Measurements from ENCODE around the gene GSDMA. TPM values are rescaled to one million over a fixed set of nuclear protein-coding genes. Genes with fewer than 3 reads are reported as not detected.

Gene GSDMA
- total RNA-seq, 1 donor from 2014 or later, result not detected

DNA sequence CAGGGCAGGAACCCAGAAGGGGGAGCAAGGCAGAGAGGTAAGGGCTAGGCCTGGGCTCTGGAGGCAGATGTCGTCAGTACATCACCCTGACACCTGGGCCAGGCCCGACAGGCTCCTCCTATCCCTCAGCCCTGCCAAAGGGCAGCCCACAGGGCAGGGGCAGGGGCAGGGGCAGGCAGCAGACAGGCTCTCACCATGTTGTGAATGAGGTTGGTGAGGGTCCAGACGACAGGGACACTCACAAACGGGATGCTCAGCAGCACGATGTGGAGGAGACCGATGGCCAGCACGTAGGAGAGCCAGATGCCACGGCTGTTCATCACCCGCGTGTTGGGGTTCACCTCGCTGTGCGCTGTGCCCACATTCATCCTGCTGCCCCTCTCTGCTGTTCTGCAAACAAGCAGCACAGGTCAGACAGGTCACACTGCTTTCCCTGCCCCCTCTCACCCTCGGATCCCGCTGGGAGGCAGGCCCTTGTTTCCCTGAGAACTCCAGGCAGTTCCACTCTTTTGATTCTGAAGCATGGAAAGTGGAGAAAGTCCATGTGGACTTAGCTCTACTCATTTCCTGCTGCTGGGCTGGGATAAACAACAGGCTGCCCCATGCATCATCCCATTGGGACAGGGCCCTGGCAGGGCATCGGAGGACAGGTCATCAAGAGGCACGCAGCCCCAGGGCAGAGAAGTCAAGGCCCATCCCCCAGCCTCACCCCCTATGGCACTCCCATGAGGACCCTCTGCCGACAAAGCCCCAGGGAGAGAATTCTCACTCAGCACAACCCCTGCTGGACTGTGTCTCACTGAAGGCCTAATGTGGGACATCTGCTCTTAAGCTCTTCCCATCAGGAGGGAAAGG is 38.7 kb upstream of the GSDMA start:
- Histone ChIP-seq H3K27ac (ENCODE audit: low read depth, low read length) (no peak overlapping the region), H3K36me3 (ENCODE audit: control insufficient read depth in 3 of 3, insufficient read depth in 3 of 3, low read length in 3 of 3) (peaks cover 27 to 39% (median 32%) of the 10 kb centered on the region in 3 donors), H3K4me1 (ENCODE audit: control insufficient read depth in 3 of 3, insufficient read depth in 3 of 3, low read length in 3 of 3) (peaks cover 32 to 48% (median 33%) of the 10 kb centered on the region in 3 donors), H3K4me3 (ENCODE audit: low read length in 3 of 3) (no peak overlapping the region), H3K9me3 (ENCODE audit: control insufficient read depth in 3 of 3, low read length in 3 of 3) (no peaks in the 10 kb centered on the region), H3K9ac (ENCODE audit: low read depth in 1 of 3, low read length in 3 of 3) (no peak overlapping the region), H3K27me3 (ENCODE audit: control insufficient read depth in 3 of 3, insufficient read depth in 3 of 3, low read length in 3 of 3) (no peaks in the 10 kb centered on the region)

DNA sequence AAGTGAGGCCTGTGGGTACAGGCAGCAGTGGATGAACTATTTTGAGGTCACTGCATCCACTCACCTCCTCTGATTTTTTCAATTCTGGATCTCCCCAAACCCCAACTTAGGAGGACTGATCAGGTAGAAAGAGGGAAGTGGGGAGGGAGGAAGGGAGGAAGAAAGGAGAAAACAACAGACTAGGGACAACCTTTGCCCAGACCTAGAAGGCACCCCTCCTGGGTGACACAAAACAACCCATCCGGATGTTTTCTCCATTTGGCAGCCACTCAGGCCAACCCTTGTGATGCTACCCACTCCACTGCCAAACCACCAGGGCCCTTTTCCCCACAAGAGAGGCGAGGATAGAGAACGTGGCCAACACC is 38.1 kb upstream of the GSDMA start:
- Histone ChIP-seq H3K9ac (ENCODE audit: low read depth in 1 of 3, low read length in 3 of 3) (peak overlapping the region in 1 of 3 donors; percentile 33), H3K4me1 (ENCODE audit: control insufficient read depth in 3 of 3, insufficient read depth in 3 of 3, low read length in 3 of 3) (peaks cover 38 to 54% (median 38%) of the 10 kb centered on the region in 3 donors), H3K36me3 (ENCODE audit: control insufficient read depth in 3 of 3, insufficient read depth in 3 of 3, low read length in 3 of 3) (peaks cover 24 to 36% (median 29%) of the 10 kb centered on the region in 3 donors), H3K27me3 (ENCODE audit: control insufficient read depth in 3 of 3, insufficient read depth in 3 of 3, low read length in 3 of 3) (no peaks in the 10 kb centered on the region), H3K9me3 (ENCODE audit: control insufficient read depth in 3 of 3, low read length in 3 of 3) (no peaks in the 10 kb centered on the region), H3K4me3 (ENCODE audit: low read length in 3 of 3) (no peak overlapping the region), H3K27ac (ENCODE audit: low read depth, low read length) (no peak overlapping the region)

DNA sequence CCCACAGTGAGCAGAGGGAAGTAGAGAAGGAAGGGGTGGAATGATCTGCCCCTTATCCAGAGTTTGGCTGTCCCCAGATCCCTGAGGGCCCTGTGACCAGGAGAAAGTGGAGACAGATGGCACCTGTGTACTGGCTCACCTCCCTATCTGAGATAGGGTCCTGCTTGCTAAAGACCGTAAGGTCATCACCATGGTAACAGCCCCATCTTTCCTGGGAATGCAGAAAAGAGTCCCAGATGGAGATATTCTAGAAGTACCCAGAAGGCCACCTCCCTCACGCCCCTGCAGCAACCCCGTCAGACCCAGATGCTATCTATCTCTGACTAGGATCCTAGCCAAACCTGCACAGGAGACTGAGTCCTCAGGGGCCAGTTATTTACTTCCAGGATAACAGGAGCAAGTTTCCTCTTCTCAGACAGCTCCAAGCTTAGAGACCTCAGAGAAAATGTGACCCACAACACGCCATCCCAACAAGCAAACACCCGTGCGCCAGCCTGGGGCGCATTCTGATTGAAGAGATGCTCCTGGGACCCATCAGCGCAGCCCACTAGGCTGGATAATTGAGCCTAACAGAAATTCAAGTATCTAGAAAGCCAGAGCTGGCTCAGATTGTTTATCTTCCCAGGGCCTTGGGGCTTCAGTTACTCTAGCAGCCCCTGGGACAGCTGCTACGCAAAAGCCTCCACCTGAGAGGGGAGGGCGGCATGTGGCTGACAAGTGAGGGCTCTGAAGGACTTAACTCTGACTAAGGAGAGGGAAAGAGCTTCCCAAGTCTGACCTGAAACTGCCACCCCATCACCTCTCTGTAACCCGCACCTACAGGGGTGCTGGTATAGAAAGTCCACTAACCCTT is 37.3 kb upstream of the GSDMA start:
- H3K36me3 ChIP-seq (ENCODE audit: control insufficient read depth in 3 of 3, insufficient read depth in 3 of 3, low read length in 3 of 3), result peaks cover 20 to 34% (median 29%) of the 10 kb centered on the region in 3 donors
- H3K9ac ChIP-seq (ENCODE audit: low read depth in 1 of 3, low read length in 3 of 3), result peak overlapping the region in 1 of 3 donors; percentile 87
- no peaks in the 10 kb centered on the region for H3K9me3 ChIP-seq (ENCODE audit: control insufficient read depth in 3 of 3, low read length in 3 of 3)
- H3K4me3 ChIP-seq (ENCODE audit: low read length in 3 of 3), result no peak overlapping the region
- H3K4me1 ChIP-seq (ENCODE audit: control insufficient read depth in 3 of 3, insufficient read depth in 3 of 3, low read length in 3 of 3), result peaks cover 41 to 57% (median 42%) of the 10 kb centered on the region in 3 donors
- no peak overlapping the region for H3K27ac ChIP-seq (ENCODE audit: low read depth, low read length)
- H3K27me3 ChIP-seq (ENCODE audit: control insufficient read depth in 3 of 3, insufficient read depth in 3 of 3, low read length in 3 of 3), result no peaks in the 10 kb centered on the region

DNA sequence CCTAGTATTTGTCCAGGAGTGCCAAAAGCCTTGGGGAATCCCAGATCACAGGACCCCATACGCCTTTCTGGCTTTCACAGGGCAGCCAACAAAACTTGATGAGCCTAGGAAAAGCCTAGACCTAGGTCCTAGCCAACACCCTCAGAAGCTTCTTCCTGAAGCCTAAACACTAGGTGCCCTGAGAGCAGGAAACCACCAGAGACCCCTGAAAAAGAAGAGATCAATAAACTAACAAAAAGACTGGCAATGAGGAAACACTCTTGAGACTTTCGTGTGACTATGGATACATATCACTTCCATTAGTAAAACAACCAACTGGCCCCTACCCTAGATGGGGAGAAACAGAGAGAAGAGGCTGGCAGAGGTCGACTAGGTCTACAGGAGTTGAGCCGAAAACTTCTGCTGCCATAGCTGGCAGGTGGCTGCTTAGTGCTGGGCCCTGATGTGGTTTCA is 36.6 kb upstream of the GSDMA start:
- Histone ChIP-seq H3K4me3 (ENCODE audit: low read length in 3 of 3) (peak overlapping the region; percentile 70 to 75 (median 75)), H3K9me3 (ENCODE audit: control insufficient read depth in 3 of 3, low read length in 3 of 3) (no peaks in the 10 kb centered on the region), H3K27ac (ENCODE audit: low read depth, low read length) (peak overlapping the region; percentile 97), H3K27me3 (ENCODE audit: control insufficient read depth in 3 of 3, insufficient read depth in 3 of 3, low read length in 3 of 3) (no peaks in the 10 kb centered on the region), H3K4me1 (ENCODE audit: control insufficient read depth in 3 of 3, insufficient read depth in 3 of 3, low read length in 3 of 3) (peaks cover 41 to 57% (median 42%) of the 10 kb centered on the region in 3 donors), H3K36me3 (ENCODE audit: control insufficient read depth in 3 of 3, insufficient read depth in 3 of 3, low read length in 3 of 3) (peaks cover 15 to 30% (median 29%) of the 10 kb centered on the region in 3 donors), H3K9ac (ENCODE audit: low read depth in 1 of 3, low read length in 3 of 3) (peak overlapping the region in 2 of 3 donors; percentile 70 to 87)

DNA sequence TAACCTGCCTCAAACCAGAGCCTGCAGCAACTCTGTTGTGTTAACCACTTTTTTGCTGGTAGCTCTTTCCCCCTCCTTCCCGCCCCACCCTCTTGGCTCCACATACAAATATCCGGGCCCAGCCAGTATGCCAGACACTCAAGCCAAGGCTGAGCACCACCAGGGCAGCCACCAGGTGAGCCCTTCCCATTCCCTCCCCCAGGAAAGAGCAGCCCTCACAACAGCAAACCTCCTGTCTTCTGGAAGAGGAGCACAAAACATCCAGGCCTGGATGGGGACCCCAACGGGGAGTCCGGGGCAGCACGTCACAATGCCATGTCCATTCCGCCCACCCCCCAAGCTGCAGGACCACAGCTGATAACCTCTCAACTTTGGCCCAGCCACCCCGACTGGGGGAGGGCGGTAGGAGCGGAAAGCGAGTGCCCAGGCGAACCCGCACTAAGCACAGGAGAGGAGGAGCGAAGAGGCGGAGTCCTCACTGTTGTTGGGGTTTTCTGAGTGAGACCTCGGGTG is 36.2 kb upstream of the GSDMA start:
- Histone ChIP-seq H3K9ac (ENCODE audit: low read depth in 1 of 3, low read length in 3 of 3) (peak overlapping the region; percentile 70 to 87 (median 83)), H3K4me1 (ENCODE audit: control insufficient read depth in 3 of 3, insufficient read depth in 3 of 3, low read length in 3 of 3) (peaks cover 41 to 57% (median 42%) of the 10 kb centered on the region in 3 donors), H3K36me3 (ENCODE audit: control insufficient read depth in 3 of 3, insufficient read depth in 3 of 3, low read length in 3 of 3) (peaks cover 13 to 25% (median 24%) of the 10 kb centered on the region in 3 donors), H3K27ac (ENCODE audit: low read depth, low read length) (peak overlapping the region; percentile 97), H3K27me3 (ENCODE audit: control insufficient read depth in 3 of 3, insufficient read depth in 3 of 3, low read length in 3 of 3) (no peaks in the 10 kb centered on the region), H3K9me3 (ENCODE audit: control insufficient read depth in 3 of 3, low read length in 3 of 3) (no peaks in the 10 kb centered on the region), H3K4me3 (ENCODE audit: low read length in 3 of 3) (peak overlapping the region; percentile 70 to 75 (median 75))

DNA sequence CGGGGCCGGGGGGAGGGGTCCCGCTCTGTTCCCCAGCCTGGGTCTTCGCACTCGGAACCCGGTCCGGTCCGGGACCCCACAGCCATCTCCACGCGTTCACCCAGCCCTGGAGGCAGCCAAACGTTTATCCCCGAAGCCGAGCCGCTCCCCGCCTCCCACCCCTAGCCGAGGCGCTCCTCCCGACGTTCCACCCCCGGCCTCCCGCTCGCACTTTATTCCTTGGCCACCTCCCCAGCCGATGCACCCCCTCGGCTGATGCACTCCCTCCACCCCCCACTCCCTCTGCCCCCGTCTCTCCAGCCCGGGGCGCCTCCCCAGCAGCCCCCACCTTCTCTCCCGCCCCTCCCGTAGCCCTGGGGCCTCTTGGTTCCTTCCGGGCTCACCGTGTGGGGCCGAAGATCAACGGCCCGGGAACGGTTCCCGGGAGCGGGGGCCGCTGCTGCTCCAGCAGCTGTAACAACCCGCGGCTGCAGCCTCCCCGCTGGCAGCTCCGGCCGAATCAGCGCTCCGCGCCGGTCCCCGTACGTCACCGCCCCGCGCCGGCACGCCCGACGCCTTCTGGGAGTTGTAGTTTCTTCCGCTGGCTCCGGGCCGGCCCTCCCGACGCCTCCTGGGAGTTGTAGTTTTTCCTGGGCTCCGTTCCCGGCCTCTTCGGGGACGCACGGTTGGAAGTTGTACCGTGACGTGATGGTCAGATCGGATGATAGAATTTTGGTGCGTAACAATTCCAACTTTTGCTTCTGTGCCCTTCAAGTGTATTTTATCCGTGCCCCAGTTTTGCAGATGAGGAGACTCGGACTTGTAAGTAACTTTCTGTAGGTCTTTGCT is 35.5 kb upstream of the GSDMA start, which contains the start of the genes LRRC3C and ORMDL3:
Gene LRRC3C (plus strand): TSS at position 632 of the 828 bp plus-strand sequence. CDS start 13,792 bp downstream, outside the sequence.
Gene ORMDL3 (minus strand): TSS at position 501 of the 828 bp plus-strand sequence. CDS start 3,398 bp downstream, outside the sequence.
- Histone ChIP-seq H3K36me3 (ENCODE audit: control insufficient read depth in 3 of 3, insufficient read depth in 3 of 3, low read length in 3 of 3) (peaks cover 13 to 19% (median 18%) of the 10 kb centered on the region in 3 donors), H3K9ac (ENCODE audit: low read depth in 1 of 3, low read length in 3 of 3) (peak within 1 kb of the TSS; percentile 87 to 96 (median 90)), H3K4me1 (ENCODE audit: control insufficient read depth in 3 of 3, insufficient read depth in 3 of 3, low read length in 3 of 3) (peaks cover 41 to 57% (median 42%) of the 10 kb centered on the region in 3 donors), H3K9me3 (ENCODE audit: control insufficient read depth in 3 of 3, low read length in 3 of 3) (no peaks in the 10 kb centered on the region), H3K27me3 (ENCODE audit: control insufficient read depth in 3 of 3, insufficient read depth in 3 of 3, low read length in 3 of 3) (no peaks in the 10 kb centered on the region), H3K27ac (ENCODE audit: low read depth, low read length) (peak within 1 kb of the TSS; percentile 97), H3K4me3 (ENCODE audit: low read length in 3 of 3) (peak within 1 kb of the TSS; percentile 75 to 95 (median 75))

DNA sequence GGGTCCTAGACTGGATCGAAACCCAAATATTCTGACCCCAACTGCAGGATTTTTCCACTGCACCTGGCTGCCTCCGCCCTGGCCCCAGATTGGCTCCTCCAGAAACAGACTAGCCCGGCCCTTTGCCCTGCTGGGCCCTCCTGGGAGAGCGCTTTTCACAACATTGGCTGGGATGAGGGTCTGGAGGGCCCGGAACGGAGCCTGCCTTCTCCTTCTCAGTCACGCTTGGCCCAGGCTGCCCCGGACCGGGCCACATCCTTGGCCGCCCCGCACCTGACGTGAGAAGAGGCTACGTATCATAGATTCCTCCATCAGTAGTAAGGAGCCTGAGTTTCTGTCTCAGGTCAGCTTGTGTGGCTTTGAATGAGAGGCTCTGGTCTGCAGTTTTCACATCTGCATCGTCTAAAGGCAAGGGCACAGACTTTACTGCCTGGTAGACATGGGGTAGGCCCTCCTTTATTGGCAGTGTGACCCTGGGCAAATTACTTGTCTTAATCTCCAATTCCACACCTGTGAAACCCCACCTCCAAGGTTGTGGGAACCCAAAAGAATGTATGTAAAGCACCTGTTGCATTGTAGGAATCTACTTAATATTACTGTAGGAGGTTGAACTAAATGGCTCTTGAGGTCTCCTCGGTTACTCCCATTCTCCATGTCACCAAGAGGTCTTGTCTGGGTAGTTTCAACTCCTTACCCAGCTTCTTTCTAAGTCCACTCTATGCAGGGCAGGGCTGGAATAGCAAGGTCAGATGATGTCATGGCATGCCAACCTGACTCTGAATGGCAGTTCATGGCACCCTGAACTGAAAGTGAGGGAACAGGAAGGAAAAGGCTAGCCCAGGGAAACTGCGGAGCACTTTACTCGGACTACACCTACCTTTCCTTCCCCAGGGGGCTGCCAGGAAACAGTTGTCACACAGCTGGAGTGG is 34.6 kb upstream of the GSDMA start:
- Histone ChIP-seq H3K4me3 (ENCODE audit: low read length in 3 of 3) (peak overlapping the region; percentile 75 to 95 (median 75)), H3K27ac (ENCODE audit: low read depth, low read length) (peak overlapping the region; percentile 97), H3K27me3 (ENCODE audit: control insufficient read depth in 3 of 3, insufficient read depth in 3 of 3, low read length in 3 of 3) (no peaks in the 10 kb centered on the region), H3K36me3 (ENCODE audit: control insufficient read depth in 3 of 3, insufficient read depth in 3 of 3, low read length in 3 of 3) (peaks cover 8 to 10% (median 9%) of the 10 kb centered on the region in 3 donors), H3K4me1 (ENCODE audit: control insufficient read depth in 3 of 3, insufficient read depth in 3 of 3, low read length in 3 of 3) (peaks cover 41 to 57% (median 42%) of the 10 kb centered on the region in 3 donors), H3K9ac (ENCODE audit: low read depth in 1 of 3, low read length in 3 of 3) (peak overlapping the region; percentile 87 to 96 (median 90)), H3K9me3 (ENCODE audit: control insufficient read depth in 3 of 3, low read length in 3 of 3) (no peaks in the 10 kb centered on the region)

DNA sequence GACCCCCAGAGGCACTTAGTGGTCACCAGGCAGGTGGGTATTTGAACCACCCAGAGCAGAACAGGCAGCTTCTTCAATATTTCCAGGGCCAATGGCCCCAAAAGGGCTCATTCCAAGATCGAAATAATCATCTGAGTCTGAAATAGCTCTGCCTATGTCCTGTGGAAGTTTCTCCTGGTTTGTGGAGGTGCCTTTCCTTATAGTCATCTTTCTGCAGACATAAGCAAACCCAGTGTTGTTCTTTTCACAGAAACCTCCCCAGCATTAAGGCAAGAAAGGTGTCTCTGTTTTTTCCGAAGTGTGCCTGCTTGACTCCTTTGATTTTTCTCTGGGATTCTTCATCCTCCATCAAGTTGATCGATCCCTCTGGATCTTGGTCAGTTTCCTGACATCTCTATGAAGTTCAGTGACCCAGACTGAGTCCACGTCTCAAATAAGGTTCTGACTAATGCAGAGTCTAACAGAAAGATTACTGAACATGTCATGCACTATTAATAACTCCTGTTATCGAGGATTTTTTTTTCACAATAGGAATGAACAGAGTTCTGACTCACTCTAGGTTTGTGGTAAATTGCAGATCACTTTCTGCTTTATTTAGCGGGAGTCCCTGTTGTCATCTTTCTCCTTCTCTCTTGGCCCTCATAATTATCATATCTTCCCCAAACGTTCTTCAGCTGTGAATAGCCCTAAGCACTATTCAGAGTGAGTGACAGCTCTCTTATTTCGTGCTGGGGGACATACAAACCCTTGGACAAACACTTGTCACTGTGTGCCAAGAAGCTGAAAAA is 33.8 kb upstream of the GSDMA start:
- Histone ChIP-seq H3K27me3 (ENCODE audit: control insufficient read depth in 3 of 3, insufficient read depth in 3 of 3, low read length in 3 of 3) (no peaks in the 10 kb centered on the region), H3K27ac (ENCODE audit: low read depth, low read length) (peak overlapping the region; percentile 97), H3K4me3 (ENCODE audit: low read length in 3 of 3) (peak overlapping the region; percentile 75 to 95 (median 75)), H3K36me3 (ENCODE audit: control insufficient read depth in 3 of 3, insufficient read depth in 3 of 3, low read length in 3 of 3) (peaks cover 0 to 1% (median under 1%) of the 10 kb centered on the region in 3 donors), H3K9me3 (ENCODE audit: control insufficient read depth in 3 of 3, low read length in 3 of 3) (no peaks in the 10 kb centered on the region), H3K4me1 (ENCODE audit: control insufficient read depth in 3 of 3, insufficient read depth in 3 of 3, low read length in 3 of 3) (peaks cover 44 to 58% (median 45%) of the 10 kb centered on the region in 3 donors), H3K9ac (ENCODE audit: low read depth in 1 of 3, low read length in 3 of 3) (peak overlapping the region; percentile 87 to 96 (median 90))

All from skeletal muscle tissue (tissue), 4 donors.